Central memory CD8-positive, alpha-beta T cell (primary cell): ENCODE data around the gene LHX3.

ENCODE experiments used
- ATAC-seq: fragments of 150-1000 bp; cut with Tn5 transposase; replicated peaks from 2 replicates; pipeline ENCODE4 v1.10.0; 2022; ENCODE audit warnings: mild to moderate bottlenecking, moderate FRiP score, moderate number of reproducible peaks; ENCODE audit not compliant: poor library complexity, severe bottlenecking; ENCODE audit errors: extremely low read depth
- DNase-seq, 2 donors: peaks; one replicate each; pipeline ENCODE4 v3.0.0; 2021; ENCODE audit warnings: low spot score in 2 of 2
- H3K27ac Mint-ChIP-seq: one replicate; pipeline ENCODE4 v1.8.0; 2022; ENCODE audit warnings: low read depth, mild to moderate bottlenecking, moderate library complexity, mixed read lengths
- H3K27me3 Mint-ChIP-seq: one replicate; pipeline ENCODE4 v1.8.0; 2022; ENCODE audit warnings: mixed read lengths
- H3K36me3 Mint-ChIP-seq: one replicate; pipeline ENCODE4 v1.8.0; 2022; ENCODE audit warnings: mild to moderate bottlenecking, moderate library complexity, mixed read lengths; ENCODE audit not compliant: insufficient read depth
- H3K4me1 Mint-ChIP-seq: one replicate; pipeline ENCODE4 v1.8.0; 2022; ENCODE audit warnings: mixed read lengths
- H3K4me3 Mint-ChIP-seq: one replicate; pipeline ENCODE4 v1.8.0; 2022; ENCODE audit warnings: mild to moderate bottlenecking, moderate library complexity, mixed read lengths
- H3K9me3 Mint-ChIP-seq: one replicate; pipeline ENCODE4 v1.8.0; 2022; ENCODE audit warnings: mixed read lengths

LHX3 gene

DNA sequence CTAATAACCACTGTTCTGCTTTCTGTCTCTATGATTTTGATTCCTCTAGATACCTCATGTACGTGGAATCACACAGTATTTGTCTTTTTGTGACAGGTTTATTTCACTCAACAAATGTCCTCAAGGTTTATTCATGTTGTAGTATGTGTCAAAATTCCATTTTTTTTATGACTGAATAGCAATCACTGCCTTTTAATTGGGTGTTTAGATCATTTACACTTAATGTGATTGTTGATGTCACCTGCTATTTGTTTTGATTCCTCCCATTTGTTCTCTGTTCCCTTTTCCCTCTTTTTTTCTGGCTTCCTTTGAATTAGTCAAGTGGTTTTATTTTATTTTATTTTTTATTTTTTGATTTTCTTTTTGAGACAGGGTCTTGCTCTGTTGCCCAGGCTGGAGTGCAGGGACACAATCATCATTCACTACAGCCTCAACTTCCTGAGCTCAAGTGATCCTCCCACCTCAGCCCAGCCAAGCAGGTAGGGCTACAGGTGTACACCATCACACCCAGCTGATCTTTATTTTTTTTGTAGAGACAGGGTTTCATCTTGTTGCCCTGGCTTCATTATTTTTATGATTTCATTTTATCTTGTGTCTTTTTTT lies 41.6 kb downstream of the LHX3 start:
- no peak for DNase-seq
- H3K4me3 Mint-ChIP-seq = no peak overlapping the region
- H3K27ac Mint-ChIP-seq = no peak overlapping the region
- H3K4me1 Mint-ChIP-seq = no peaks in the 10 kb centered on the region
- H3K27me3 Mint-ChIP-seq = peaks cover 3% of the 10 kb centered on the region
- H3K9me3 Mint-ChIP-seq = no peaks in the 10 kb centered on the region
- ATAC-seq = no peak
- H3K36me3 Mint-ChIP-seq = peaks cover 3% of the 10 kb centered on the region

DNA sequence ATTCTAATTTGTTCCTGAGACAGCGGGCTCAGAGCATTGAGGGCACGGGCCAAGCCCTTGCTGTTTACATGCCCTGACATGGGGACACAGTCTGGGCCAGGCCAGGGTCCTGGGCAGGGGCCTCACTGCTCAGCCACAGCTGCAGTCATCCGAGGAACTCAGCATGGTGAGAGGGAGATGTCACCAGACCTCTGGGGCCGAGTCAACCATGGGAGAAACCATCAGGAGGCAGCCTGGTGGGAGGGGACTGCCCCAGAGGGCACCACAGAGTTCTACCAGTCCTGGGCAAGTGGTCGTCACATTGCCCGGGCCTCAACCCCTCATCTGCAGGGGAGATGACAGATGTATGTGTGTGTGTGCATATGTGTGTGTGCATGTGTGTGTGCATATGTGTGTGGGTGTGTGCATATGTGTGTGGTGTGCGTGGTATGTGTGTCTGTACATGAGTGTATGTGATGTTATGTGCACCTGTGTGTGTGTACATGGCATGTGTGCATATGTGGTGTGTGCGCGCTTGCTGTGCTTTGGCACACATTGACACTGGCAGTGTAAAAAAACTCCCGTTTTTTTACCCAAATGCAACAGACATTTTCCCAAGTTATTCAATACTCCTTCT lies 43.8 kb downstream of the LHX3 start:
- ATAC-seq (no peak), DNase-seq (no peak)
- H3K4me1 Mint-ChIP-seq = no peaks in the 10 kb centered on the region
- peaks cover 3% of the 10 kb centered on the region for H3K36me3 Mint-ChIP-seq
- no peak overlapping the region for H3K27ac Mint-ChIP-seq
- no peak overlapping the region for H3K4me3 Mint-ChIP-seq
- peaks cover 9% of the 10 kb centered on the region for H3K27me3 Mint-ChIP-seq
- H3K9me3 Mint-ChIP-seq = no peaks in the 10 kb centered on the region

DNA sequence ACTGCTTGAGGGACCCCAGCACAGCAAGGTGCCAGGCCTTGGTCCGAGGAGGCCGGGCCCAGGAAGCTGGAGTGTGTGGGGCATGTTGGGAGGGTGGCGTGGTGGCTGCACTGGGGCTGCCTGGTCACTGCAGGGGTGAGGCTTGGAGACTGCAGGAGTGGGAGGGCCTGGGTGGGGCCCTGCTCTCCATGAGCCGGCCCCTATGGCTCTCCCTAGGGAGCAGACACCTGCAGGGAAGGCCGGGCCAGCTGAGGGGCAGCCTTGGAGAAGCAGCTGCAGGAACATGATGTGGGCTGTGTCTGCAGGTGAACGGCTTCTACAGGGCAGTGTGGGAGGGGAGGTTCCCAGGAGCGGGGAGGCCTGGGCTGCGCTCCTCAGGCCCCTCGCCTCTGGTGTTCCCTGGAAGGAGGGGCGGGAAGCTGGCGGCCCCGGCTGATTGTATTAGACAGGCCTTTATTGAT lies 44.5 kb downstream of the LHX3 start:
- no peaks in the 10 kb centered on the region for H3K9me3 Mint-ChIP-seq
- ATAC-seq (no peak), DNase-seq (no peak)
- peaks cover 15% of the 10 kb centered on the region for H3K27me3 Mint-ChIP-seq
- no peak overlapping the region for H3K4me3 Mint-ChIP-seq
- no peaks in the 10 kb centered on the region for H3K4me1 Mint-ChIP-seq
- peaks cover 3% of the 10 kb centered on the region for H3K36me3 Mint-ChIP-seq
- H3K27ac Mint-ChIP-seq = no peak overlapping the region

DNA sequence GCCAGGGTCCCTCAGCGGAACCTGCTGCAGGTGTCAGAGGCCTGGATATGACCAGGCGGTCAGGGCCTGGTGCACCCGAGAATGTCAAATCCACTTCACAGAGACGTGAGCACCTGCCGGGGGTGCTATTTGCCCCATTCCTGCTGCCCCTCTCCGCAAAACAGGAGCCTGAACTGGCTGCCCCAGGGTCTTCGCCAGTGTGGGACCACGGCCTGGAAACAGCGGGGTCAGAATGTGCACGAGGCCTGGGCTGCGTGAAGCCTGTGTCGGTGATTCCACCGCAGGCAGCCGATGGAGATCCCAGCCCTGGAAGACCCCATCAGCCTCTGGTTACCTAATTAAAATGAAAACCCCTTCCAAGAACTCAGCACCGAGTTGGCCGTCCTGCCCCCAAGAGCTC lies 45.1 kb downstream of the LHX3 start:
- Mint-ChIP-seq H3K4me1 (no peaks in the 10 kb centered on the region), H3K36me3 (no peaks in the 10 kb centered on the region), H3K9me3 (no peaks in the 10 kb centered on the region), H3K4me3 (no peak overlapping the region), H3K27me3 (peaks cover 21% of the 10 kb centered on the region), H3K27ac (no peak overlapping the region)
- no peak for ATAC-seq
- DNase-seq = no peak

DNA sequence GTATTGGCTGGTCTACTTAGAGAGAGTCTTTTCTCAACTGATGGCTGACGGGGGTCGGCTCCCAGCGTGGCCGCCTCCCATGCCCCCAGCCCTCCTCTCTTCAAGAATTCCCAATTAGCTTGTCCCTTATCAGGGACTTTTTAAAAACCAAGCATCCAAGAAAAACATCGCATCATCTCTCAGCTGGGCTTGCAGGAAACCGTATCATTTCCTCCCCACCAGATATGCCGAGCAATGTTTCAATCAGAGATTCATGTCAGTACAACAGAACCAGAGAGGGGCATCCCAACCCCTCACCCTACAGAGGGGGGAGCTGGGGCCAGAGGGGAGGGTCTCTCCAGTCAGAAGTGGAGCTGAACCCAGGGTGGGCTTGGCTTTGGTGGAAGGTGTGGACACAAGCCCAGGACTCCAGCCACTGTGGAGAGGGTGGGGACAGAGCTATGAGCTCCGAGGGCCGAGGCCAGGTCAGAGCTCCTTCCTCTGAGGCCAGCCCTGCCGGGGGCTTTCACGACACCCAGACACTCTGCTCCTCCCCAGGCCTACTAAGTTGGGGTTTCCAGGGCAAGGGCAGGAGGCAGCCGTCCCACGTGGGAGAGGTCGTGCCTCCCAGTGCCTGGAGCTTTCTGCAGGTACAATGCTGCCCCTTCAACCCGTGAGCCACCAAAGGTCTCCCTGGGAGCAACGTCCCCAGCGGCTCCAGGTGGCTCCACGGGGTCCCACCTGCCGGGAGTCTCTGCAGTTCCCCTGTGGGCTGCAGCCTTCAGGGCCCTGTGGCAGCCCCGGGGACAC lies 47.3 kb downstream of the LHX3 start:
- DNase-seq (no peak), ATAC-seq (no peak)
- Mint-ChIP-seq H3K4me3 (no peak overlapping the region), H3K27me3 (peaks cover 24% of the 10 kb centered on the region), H3K27ac (no peak overlapping the region), H3K9me3 (no peaks in the 10 kb centered on the region), H3K36me3 (no peaks in the 10 kb centered on the region), H3K4me1 (no peaks in the 10 kb centered on the region)

DNA sequence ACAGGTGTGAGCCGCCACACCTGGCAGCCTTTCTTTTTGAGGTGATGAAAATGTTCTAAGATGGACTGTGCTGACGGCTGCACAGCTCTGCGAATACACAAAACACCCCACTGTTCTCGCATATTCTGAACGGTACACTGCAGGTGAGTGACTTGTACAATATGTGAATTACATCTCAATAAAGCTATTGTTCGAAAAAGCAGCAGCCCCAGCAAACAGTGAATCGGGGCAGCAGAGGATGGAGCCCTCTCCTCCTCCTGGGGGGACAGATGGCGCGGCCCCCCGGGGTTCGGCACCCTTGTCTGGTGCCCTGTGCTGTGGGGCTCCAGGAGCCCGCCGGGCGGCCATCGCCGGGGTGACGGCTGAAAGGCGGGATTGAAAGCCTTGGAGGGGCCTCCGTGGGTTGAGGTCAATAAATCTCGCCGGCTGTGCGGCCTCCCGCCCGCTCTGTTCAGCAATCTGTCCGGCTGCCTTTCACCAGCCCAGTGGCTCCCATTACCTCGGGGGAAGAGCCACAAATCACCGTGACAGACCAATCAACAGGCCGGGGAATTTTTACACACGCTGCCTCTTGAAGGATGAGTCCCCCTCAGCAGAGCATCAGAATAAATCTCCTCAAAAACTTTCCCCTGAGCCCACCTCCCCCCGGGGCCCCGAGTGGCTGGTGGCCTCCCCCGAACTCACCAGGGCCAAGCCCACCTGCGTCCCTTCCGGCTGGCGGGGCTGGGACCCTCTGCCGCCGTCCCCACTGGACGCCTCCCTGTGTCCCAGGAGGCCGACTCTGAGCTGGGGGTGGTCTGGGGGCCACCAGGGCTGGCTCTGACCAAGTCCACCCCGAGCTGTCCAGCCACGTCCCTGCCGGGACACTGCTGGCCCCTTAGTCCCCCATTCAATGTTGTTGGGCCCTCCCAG lies 48.5 kb downstream of the LHX3 start:
- no peaks in the 10 kb centered on the region for H3K9me3 Mint-ChIP-seq
- H3K36me3 Mint-ChIP-seq = no peaks in the 10 kb centered on the region
- no peak overlapping the region for H3K27ac Mint-ChIP-seq
- no peak overlapping the region for H3K4me3 Mint-ChIP-seq
- no peak for DNase-seq
- no peak for ATAC-seq
- peaks cover 24% of the 10 kb centered on the region for H3K27me3 Mint-ChIP-seq
- no peaks in the 10 kb centered on the region for H3K4me1 Mint-ChIP-seq

DNA sequence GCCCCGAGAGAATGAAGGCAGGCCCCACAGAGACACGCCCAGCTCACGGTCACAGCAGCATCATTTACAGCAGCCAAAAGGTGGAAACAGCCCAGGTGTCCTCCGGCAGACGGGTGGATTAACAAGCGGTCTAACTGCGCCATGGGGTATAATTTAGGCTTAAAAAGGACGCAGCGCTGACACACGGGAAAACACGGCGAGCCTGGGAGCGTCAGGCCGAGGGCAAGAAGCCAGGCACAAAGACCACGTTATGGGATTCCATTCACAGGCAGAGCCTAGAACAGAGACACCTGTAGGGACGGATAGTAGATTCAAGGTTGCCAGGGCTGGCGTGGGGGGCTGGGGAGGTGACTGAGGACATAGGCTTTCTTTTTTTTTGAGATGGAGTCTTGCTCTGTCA lies 49.4 kb downstream of the LHX3 start:
- DNase-seq (no peak), ATAC-seq (no peak)
- Mint-ChIP-seq H3K4me3 (no peak overlapping the region), H3K27ac (no peak overlapping the region), H3K9me3 (no peaks in the 10 kb centered on the region), H3K27me3 (peaks cover 24% of the 10 kb centered on the region), H3K4me1 (no peaks in the 10 kb centered on the region), H3K36me3 (no peaks in the 10 kb centered on the region)

DNA sequence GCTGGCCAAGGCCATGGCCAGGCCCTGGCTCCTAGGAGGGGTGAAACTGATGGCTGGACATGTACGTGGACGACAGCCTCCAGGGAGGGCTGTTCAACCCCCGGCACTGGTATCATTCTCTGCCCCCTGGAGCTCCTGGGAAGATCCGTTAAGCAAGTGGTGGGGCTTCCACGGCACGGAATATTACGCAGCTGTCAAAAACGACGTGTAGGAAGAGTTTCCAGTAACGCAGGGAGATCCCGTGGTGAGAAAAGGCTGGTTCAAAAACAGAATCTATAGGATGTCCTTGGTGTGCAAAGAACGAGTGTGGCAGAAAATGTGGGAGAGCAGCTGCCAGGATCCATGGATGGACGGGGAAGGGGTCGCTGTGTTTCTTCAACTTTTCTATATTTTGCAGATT lies 50.0 kb downstream of the LHX3 start:
- no peak overlapping the region for H3K4me3 Mint-ChIP-seq
- ATAC-seq = no peak
- DNase-seq = no peak
- no peaks in the 10 kb centered on the region for H3K9me3 Mint-ChIP-seq
- H3K4me1 Mint-ChIP-seq = no peaks in the 10 kb centered on the region
- peaks cover 24% of the 10 kb centered on the region for H3K27me3 Mint-ChIP-seq
- H3K36me3 Mint-ChIP-seq = no peaks in the 10 kb centered on the region
- H3K27ac Mint-ChIP-seq = no peak overlapping the region

DNA sequence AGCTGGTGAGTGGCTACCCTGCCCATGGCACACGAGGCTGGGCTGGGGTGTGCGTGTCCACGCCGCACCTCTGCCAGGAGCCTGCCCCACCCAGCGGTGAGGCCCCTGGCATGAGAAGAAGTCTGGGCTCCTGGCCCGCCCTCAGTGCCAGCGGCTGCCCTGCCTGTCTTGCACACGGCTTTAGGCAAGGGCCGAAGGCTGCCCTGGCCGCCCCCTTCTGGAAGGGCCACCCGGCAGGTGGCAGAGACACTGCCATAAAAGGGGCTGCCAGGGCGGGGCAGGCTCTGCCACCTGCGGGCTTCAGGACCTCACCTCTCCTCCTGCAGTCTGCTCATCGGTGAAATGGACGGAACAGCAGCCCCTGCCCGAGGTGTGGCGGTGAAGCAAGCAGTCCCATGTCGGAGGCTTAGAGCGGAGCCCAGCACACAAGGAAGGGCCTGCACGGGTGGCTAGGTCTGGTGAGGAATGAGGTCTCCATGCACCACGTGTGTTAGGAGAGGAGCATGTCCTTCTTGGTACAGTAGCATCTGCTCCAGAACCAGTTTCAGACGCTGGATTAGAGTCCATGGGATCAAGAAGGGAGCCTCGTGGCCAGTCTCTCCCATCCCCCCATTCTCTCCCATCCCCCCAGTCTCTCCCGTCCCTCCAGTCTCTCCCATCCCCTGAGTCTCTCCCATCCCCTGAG lies 51.4 kb downstream of the LHX3 start:
- H3K4me3 Mint-ChIP-seq = no peak overlapping the region
- ATAC-seq (no peak), DNase-seq (no peak)
- H3K27me3 Mint-ChIP-seq = peaks cover 24% of the 10 kb centered on the region
- H3K36me3 Mint-ChIP-seq = no peaks in the 10 kb centered on the region
- H3K9me3 Mint-ChIP-seq = no peaks in the 10 kb centered on the region
- H3K27ac Mint-ChIP-seq = no peak overlapping the region
- H3K4me1 Mint-ChIP-seq = no peaks in the 10 kb centered on the region

DNA sequence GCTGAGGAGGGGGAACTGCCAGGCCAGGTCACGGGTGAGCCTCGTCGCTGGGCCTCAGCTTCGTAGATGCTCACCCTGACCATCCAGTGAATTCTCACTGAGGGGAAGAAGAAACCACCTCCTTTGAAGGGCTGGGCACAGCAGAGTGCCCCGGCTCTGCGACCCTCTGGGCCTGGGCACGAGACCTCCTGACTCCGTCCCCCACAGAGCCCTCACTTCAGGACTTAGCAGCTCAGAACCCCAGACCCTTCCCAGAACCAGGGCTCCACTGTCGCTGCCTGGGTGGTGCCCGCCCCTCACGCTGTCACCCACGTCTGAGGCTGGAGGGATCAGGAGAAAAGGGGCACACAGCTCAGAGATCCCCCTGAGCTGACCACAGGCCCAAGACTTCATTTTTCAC lies 52.0 kb downstream of the LHX3 start:
- Mint-ChIP-seq H3K36me3 (no peaks in the 10 kb centered on the region), H3K4me3 (no peak overlapping the region), H3K27me3 (peaks cover 24% of the 10 kb centered on the region), H3K27ac (peak overlapping the region; percentile 37), H3K9me3 (no peaks in the 10 kb centered on the region), H3K4me1 (no peaks in the 10 kb centered on the region)
- ATAC-seq (no peak), DNase-seq (no peak)

DNA sequence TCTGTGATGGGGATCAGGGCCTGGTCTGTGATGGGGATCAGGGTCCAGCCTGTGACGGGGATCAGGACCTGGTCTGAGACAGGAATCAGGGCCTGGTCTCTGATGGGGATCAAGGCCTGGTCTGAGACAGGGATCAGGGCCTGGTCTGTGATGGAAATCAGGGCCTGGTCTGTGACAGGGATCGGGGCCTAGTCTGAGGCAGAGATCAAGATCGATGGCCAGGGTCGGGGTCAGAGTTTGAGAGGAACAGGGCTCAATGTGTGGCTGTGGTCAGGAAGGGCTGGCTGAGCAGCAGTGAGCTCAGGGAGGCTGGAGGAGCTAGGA lies 52.4 kb downstream of the LHX3 start:
- H3K27ac Mint-ChIP-seq = peak overlapping the region; percentile 37
- H3K4me1 Mint-ChIP-seq = no peaks in the 10 kb centered on the region
- no peak for ATAC-seq
- H3K36me3 Mint-ChIP-seq = no peaks in the 10 kb centered on the region
- H3K9me3 Mint-ChIP-seq = no peaks in the 10 kb centered on the region
- H3K27me3 Mint-ChIP-seq = peaks cover 22% of the 10 kb centered on the region
- DNase-seq = no peak
- no peak overlapping the region for H3K4me3 Mint-ChIP-seq
